SHP77 (cell line): ENCODE measurements around the gene PNPLA5.
"Not testable (repeated sequence)": the region's sequence is repeated elsewhere in the genome, so short reads cannot be mapped to it uniquely, and the experiment has no call there.

Experiments
- DNase-seq, 2 experiments: peaks; one replicate each; lab custom pipeline; 2025; lab: John Stamatoyannopoulos, UW

PNPLA5 gene

GRCh38 chr22:43891360-43892182, at the start of gene PNPLA5:
TSS of gene PNPLA5 (minus strand) at chr22:43892013. CDS start at chr22:43891880, 133 bp downstream.
- DNase-seq: no peak

- no peak for DNase-seq
Measured at GRCh38 chr22:43941449-43941848, 49.6 kb upstream of the PNPLA5 start.

GRCh38 chr22:43931771-43932170, 40.0 kb upstream of the PNPLA5 start:
- no peak for DNase-seq

GRCh38 chr22:43928908-43929307, 37.1 kb upstream of the PNPLA5 start:
- DNase-seq: no peak

GRCh38 chr22:43928468-43928867, 36.7 kb upstream of the PNPLA5 start:
- no peak for DNase-seq

GRCh38 chr22:43926349-43926710, 34.5 kb upstream of the PNPLA5 start:
- DNase-seq: no peak

GRCh38 chr22:43925433-43926348, 33.9 kb upstream of the PNPLA5 start:
- no peak for DNase-seq

- DNase-seq: no peak
Measured at GRCh38 chr22:43924877-43925276, 33.1 kb upstream of the PNPLA5 start.

GRCh38 chr22:43923631-43924464, 32.0 kb upstream of the PNPLA5 start, which contains the start of gene PNPLA3:
TSS of gene PNPLA3 (plus strand) at chr22:43923805. CDS start at chr22:43923912, 107 bp downstream.
- peak; percentile 57 to 78 for DNase-seq

- no peak for DNase-seq
Measured at GRCh38 chr22:43923191-43923590, 31.4 kb upstream of the PNPLA5 start.

- no peak for DNase-seq
Measured at GRCh38 chr22:43922123-43922522, 30.3 kb upstream of the PNPLA5 start.

GRCh38 chr22:43921370-43921769, 29.6 kb upstream of the PNPLA5 start:
- DNase-seq: no peak

- DNase-seq: no peak
Measured at GRCh38 chr22:43919106-43919973, 27.5 kb upstream of the PNPLA5 start.

- no peak for DNase-seq
Measured at GRCh38 chr22:43917521-43917920, 25.7 kb upstream of the PNPLA5 start.

- no peak for DNase-seq
Measured at GRCh38 chr22:43911351-43911750, 19.5 kb upstream of the PNPLA5 start.

GRCh38 chr22:43910178-43910695, 18.4 kb upstream of the PNPLA5 start:
- DNase-seq: peak in 1 of 2 experiments; percentile 21

- DNase-seq: no peak
Measured at GRCh38 chr22:43909708-43910107, 17.9 kb upstream of the PNPLA5 start.

- no peak for DNase-seq
Measured at GRCh38 chr22:43905681-43906080, 13.9 kb upstream of the PNPLA5 start.

GRCh38 chr22:43904412-43904811, 12.6 kb upstream of the PNPLA5 start:
- not testable (repeated sequence) for DNase-seq

GRCh38 chr22:43903033-43903432, 11.2 kb upstream of the PNPLA5 start:
- not testable (repeated sequence) for DNase-seq
